Mesodermal cell (in vitro differentiated cells): ENCODE data around the gene SRL. TPM values are rescaled to one million over a fixed set of nuclear protein-coding genes. Genes with fewer than 3 reads are reported as not detected.

Source experiments
- H3K27ac ChIP-seq: 2 replicates; pipeline ENCODE4 v1.7.0; 2013; ENCODE audit warnings: mild to moderate bottlenecking, low read depth, low read length, moderate library complexity; ENCODE audit not compliant: severe bottlenecking
- H3K36me3 ChIP-seq: 2 replicates; pipeline ENCODE4 v1.7.1; 2013; ENCODE audit warnings: mild to moderate bottlenecking, low read length, moderate library complexity; ENCODE audit not compliant: control insufficient read depth, insufficient read depth
- H3K4me1 ChIP-seq: one replicate; pipeline ENCODE4 v1.7.1; 2013; ENCODE audit warnings: mild to moderate bottlenecking, low read length; ENCODE audit not compliant: insufficient read depth, control insufficient read depth, poor library complexity, severe bottlenecking
- H3K4me3 ChIP-seq: 2 replicates; pipeline ENCODE4 v1.7.0; 2013; ENCODE audit warnings: low read length, control low read depth, mild to moderate bottlenecking; ENCODE audit not compliant: insufficient read depth, poor library complexity, severe bottlenecking; ENCODE audit errors: extremely low read depth
- H3K9me3 ChIP-seq: 2 replicates; pipeline ENCODE4 v1.7.1; 2013; ENCODE audit warnings: mild to moderate bottlenecking, low read length, moderate library complexity; ENCODE audit not compliant: control insufficient read depth
- WGBS, 2 experiments: methylation state at CpG; one replicate each; pipeline ENCODE4 v1.1.5; 2013; ENCODE audit warnings: missing lambda C conversion rate in 2 of 2; ENCODE audit not compliant: insufficient coverage in 2 of 2; 5-methylcytosine and 5-hydroxymethylcytosine counted together
- polyA plus RNA-seq, 2 experiments: library from polyadenylated mRNA; stranded (reverse); fragments of 50-300 nt; gene quantifications; one replicate each; pipeline ENCODE4 v1.2.3, GENCODE V29; 2013

The SRL gene
- polyA plus RNA-seq (2013, experiment 1 of 2) = 0.18 TPM
- 0.05 TPM for polyA plus RNA-seq (2013, experiment 2 of 2)

DNA sequence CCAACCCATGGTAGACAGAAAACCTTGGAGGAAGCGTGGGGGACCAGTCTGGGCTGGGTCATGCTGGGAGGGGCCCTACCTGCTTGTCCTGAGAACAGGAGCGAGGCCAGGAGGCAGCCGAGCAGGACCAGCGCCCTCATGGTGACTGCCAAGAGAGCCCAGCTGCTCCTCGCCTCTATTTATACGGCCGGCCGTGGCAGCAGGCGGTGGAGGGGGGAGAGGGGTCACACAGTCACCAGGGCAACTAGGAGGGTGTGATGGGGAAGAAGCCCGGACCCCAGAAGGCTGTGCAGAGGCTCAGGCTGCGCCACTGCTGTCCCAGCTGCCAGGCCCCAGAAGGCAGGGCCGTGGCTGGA, at the start of gene SRL:
Gene SRL (minus strand): TSS at position 153 of the 356 bp plus-strand sequence. CDS start 13 bp downstream, at position 140.
- peaks cover 5% of the 10 kb centered on the region for H3K4me1 ChIP-seq
- no peak within 1 kb of the TSS for H3K4me3 ChIP-seq
- H3K9me3 ChIP-seq = peaks cover 8% of the 10 kb centered on the region
- no peak within 1 kb of the TSS for H3K27ac ChIP-seq
- 95 to 97% methylated on average over 11 to 12 of the region's 12 CpGs for WGBS, 2 experiments
- no peaks in the 10 kb centered on the region for H3K36me3 ChIP-seq

- WGBS, 2 experiments = 63 to 71% methylated on average over 4 to 5 of the region's 8 CpGs
- Histone ChIP-seq H3K27ac (peak overlapping the region; percentile 98), H3K4me1 (peaks cover 35% of the 10 kb centered on the region), H3K4me3 (no peak overlapping the region), H3K9me3 (no peaks in the 10 kb centered on the region), H3K36me3 (no peaks in the 10 kb centered on the region)
These were observed 48.5 kb upstream of the SRL start for GRCh38 chr16:4290236-4290830.

DNA sequence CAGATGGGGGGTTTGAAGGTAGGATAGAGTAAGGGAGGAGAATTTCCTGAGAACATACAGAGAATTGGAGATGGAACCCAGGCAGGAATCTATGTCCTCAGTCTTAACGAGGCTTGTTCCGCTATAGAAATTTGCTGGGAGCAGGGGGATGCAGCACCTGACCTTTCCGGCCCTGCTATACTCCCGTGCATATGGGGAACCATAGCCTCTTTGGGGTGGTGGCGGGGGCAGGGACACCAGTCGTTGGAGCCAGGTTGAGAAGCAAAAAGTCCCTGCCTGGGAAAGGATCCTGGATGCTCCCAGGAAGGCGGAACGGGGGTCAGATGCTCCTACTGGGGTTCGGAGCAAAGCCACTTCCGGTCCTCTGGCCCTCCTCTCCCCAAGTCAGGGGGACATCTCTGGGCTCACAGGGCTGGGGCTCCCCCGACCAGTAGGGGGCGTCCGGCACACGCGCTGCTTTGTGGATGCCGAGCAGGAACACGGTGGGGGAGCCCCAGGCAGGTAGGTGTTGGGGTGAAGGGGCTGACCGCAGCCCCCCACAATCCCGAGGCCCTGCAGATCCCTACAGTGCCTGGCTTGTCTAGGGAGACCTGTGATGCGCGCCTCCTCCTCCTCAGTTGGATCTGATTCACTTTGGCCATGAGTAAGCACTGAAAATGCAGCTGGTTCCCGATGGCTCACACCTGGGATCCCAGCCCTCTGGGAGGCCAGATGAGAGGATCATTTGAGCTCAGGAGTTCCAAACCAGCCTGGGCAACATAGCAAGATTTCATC, 46.5 kb upstream of the SRL start:
- Histone ChIP-seq H3K36me3 (no peaks in the 10 kb centered on the region), H3K27ac (no peak overlapping the region), H3K4me1 (peaks cover 31% of the 10 kb centered on the region), H3K4me3 (no peak overlapping the region), H3K9me3 (no peaks in the 10 kb centered on the region)
- WGBS, 2 experiments = 32 to 49% methylated on average over 13 to 22 of the region's 22 CpGs

GRCh38 chr16:4285167-4285566, 43.3 kb upstream of the SRL start:
- Histone ChIP-seq H3K4me3 (no peak overlapping the region), H3K27ac (no peak overlapping the region), H3K4me1 (peaks cover 16% of the 10 kb centered on the region), H3K36me3 (no peaks in the 10 kb centered on the region), H3K9me3 (peaks cover 6% of the 10 kb centered on the region)
- WGBS, 2 experiments = 85 to 100% methylated on average over 6 of the region's 10 CpGs

GRCh38 chr16:4283939-4284338, 42.1 kb upstream of the SRL start:
- 92 to 100% methylated on average over 1 of the region's 2 CpGs for WGBS, 2 experiments
- Histone ChIP-seq H3K9me3 (peaks cover 6% of the 10 kb centered on the region), H3K27ac (no peak overlapping the region), H3K4me1 (peaks cover 16% of the 10 kb centered on the region), H3K36me3 (no peaks in the 10 kb centered on the region), H3K4me3 (no peak overlapping the region)

- peaks cover 6% of the 10 kb centered on the region for H3K9me3 ChIP-seq
- H3K4me1 ChIP-seq = peaks cover 16% of the 10 kb centered on the region
- WGBS, 2 experiments = 85 to 92% methylated on average over 7 to 8 of the region's 8 CpGs
- no peaks in the 10 kb centered on the region for H3K36me3 ChIP-seq
- H3K27ac ChIP-seq = no peak overlapping the region
- H3K4me3 ChIP-seq = no peak overlapping the region
These were observed 41.6 kb upstream of the SRL start for GRCh38 chr16:4283441-4283840.

DNA sequence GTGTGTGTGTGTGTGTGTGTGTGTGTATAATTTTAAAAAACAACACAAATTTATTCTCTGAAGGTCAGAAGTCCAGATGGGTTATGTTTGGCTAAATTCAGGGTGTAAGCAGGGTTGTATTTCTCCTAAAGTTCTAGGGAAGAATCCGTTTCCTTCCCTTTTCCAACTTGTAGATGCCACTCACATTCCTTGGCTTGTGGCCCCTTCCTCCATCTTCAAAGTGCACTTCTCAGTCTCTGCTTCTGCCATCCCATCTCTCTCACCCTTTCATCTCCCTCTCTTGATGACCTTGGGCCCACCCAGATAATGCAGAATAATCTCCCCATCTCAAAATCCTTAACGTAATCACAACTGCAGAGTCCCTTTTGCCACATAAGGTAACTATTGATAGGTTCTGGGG, 38.7 kb upstream of the SRL start:
- Histone ChIP-seq H3K36me3 (no peaks in the 10 kb centered on the region), H3K4me3 (no peak overlapping the region), H3K4me1 (peaks cover 16% of the 10 kb centered on the region), H3K9me3 (peaks cover 6% of the 10 kb centered on the region), H3K27ac (no peak overlapping the region)
- WGBS, 2 experiments = 88 to 100% methylated on average over 1 to 2 of the region's 2 CpGs

- H3K27ac ChIP-seq = no peak overlapping the region
- H3K4me3 ChIP-seq = no peak overlapping the region
- no peaks in the 10 kb centered on the region for H3K36me3 ChIP-seq
- peaks cover 6% of the 10 kb centered on the region for H3K9me3 ChIP-seq
- no peaks in the 10 kb centered on the region for H3K4me1 ChIP-seq
- WGBS, 2 experiments = 96 to 100% methylated on average over 1 to 2 of the region's 2 CpGs
These were observed 36.2 kb upstream of the SRL start for GRCh38 chr16:4277987-4278513.

GRCh38 chr16:4275861-4276260, 34.0 kb upstream of the SRL start:
- H3K4me1 ChIP-seq = peaks cover 2% of the 10 kb centered on the region
- peaks cover 4% of the 10 kb centered on the region for H3K9me3 ChIP-seq
- no peak overlapping the region for H3K4me3 ChIP-seq
- no peak overlapping the region for H3K27ac ChIP-seq
- H3K36me3 ChIP-seq = no peaks in the 10 kb centered on the region
- 95 to 97% methylated on average over 5 of the region's 6 CpGs for WGBS, 2 experiments

DNA sequence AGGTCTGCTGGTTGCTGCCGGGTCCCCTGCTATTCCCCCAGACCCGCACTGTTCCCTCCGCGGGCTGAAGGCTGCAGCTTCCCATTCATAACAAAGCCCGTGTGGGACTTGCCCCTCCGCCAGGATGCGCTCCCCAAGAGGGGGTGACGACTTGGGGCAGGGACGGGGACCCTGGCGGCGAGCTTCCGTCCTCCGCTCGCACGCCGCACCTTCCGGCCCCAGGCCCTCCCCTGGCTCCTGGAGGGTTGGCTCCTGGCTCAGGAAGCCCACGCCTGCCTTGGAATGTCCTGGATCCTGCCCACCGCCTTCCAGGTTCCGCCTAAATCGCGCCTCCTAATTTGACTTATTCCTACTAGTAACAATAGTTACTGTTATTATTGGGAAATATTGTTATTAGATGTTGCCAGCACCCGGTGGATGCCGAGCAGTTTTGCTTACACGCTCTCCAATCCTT, 32.0 kb upstream of the SRL start:
- WGBS, 2 experiments = 2 to 7% methylated on average over 16 to 20 of the region's 25 CpGs
- Histone ChIP-seq H3K4me1 (peaks cover 8% of the 10 kb centered on the region), H3K9me3 (no peaks in the 10 kb centered on the region), H3K36me3 (peaks cover 6% of the 10 kb centered on the region), H3K4me3 (peak overlapping the region; percentile 83), H3K27ac (peak overlapping the region; percentile 89)
